HG03521 (cell line): Measurements from ENCODE around the gene GRB7.
"Not testable (repeated sequence)": the region's sequence is repeated elsewhere in the genome, so short reads cannot be mapped to it uniquely, and the experiment has no call there.

Source experiments
- ATAC-seq: cut with Tn5 transposase; IDR thresholded peaks from one replicate; pipeline ENCODE4 v1.9.1; 2021; ENCODE audit warnings: mild to moderate bottlenecking, moderate library complexity; ENCODE audit not compliant: unreplicated experiment

Gene GRB7

GRCh38 chr17:39737760-39738567 lies at the start of gene GRB7:
Gene GRB7 (plus strand): TSS chr17:39737938. CDS start chr17:39742302, 4,364 bp downstream.
- no peak for ATAC-seq

DNA sequence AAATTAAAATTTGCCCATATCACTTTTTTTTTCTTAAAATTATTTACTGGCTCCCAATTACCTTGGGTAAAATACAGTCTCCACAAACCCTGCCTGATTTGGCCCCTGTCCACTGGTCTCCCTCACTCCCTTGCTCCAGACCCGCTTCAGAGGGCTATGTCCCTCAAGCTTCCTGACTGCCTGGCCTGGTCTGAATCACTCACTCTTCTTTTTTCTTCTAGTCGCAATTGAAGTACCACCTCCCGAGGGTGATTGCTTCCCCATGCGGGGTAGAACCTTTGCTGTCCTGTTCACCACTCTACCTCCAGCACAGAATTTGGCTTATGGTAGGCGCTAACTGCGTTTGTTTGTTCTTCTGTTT lies 49.3 kb upstream of the GRB7 start:
- no peak for ATAC-seq

DNA sequence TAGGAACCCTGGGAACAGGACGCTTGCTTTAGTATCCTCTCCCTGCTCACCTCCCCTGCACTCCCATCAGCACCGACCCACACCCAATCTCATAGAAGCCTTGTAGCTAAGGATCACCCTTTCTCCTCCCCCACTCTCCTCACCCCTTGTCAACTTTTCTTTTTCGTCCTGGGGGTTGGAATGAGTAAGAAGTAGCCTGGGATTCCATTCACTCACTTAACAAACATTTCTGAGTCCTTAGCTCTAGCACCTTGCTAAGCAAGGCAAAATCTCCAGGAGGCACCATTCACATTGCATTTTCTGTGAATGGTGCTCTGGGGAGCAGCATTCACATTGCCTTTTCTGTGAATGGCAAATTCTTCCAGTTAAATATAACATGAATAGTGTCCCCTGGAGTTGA lies 48.8 kb upstream of the GRB7 start:
- ATAC-seq, result no peak

DNA sequence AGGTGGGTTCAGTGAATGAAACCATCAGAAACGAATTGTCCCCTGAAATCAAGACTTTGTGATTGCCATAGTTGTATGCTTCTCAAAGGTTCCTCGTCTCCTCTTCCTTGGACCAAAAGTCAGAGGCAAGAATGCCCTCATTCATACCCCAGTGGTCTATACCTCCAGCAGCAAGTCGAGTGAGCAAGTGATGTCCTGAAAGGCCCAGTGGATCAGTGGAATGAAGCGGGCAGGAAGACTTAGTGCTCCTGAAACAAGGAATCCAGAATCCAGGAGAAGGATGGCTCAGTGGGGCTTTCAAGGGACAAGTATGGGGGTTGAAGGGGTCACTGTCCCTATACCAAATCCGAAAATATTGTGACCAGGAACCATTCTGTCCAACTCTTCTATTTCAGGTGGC lies 43.1 kb upstream of the GRB7 start:
- ATAC-seq, result no peak

- no peak for ATAC-seq
Observed at GRCh38 chr17:39695089-39695474, 42.7 kb upstream of the GRB7 start.

DNA sequence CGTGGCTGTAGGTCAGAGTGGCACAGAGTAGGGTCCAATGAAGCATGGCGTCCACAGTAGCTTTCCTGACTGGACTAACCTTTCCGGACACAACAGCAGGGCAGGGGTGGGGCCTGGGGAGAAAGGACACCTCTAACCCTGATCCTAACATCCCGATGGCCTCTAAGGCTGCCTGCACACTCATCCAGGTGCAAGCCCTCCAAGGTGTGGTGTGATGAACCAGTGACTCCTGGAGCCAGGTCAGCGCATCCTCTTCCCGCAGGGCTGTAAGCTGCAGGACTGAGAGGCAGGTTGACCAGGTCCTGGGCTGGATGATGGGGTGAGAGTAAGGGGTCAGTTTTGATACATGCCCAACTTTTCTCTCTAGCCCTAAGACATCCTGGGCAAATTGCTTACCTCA lies 41.0 kb upstream of the GRB7 start:
- no peak for ATAC-seq

DNA sequence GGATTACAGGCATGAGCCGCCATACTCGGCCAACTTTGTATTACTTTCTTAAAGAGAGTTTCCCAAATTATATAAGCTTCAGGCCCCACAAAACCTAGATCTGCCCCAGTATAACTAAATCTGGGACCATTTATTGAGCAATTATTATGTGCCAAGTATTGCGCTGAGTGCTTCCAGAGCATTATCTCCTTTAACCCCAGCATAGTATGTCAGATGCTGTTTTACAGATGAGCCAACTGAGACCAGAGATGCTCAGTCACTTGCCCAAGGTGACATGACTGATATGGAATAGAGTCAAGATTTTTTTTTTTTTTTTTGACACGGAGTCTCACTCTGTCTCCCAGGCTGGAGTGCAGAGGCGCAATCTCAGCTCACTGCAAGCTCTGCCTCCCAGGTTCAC lies 39.8 kb upstream of the GRB7 start:
- no peak for ATAC-seq

- not testable (repeated sequence) for ATAC-seq
Observed at GRCh38 chr17:39699157-39699817, 38.5 kb upstream of the GRB7 start.

DNA sequence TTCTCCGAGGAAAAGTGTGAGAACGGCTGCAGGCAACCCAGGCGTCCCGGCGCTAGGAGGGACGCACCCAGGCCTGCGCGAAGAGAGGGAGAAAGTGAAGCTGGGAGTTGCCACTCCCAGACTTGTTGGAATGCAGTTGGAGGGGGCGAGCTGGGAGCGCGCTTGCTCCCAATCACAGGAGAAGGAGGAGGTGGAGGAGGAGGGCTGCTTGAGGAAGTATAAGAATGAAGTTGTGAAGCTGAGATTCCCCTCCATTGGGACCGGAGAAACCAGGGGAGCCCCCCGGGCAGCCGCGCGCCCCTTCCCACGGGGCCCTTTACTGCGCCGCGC lies 38.0 kb upstream of the GRB7 start, which contains the start of gene ERBB2:
ERBB2 (plus strand) TSS at position 247 of the 330 bp plus-strand sequence. CDS start 175 bp downstream, outside the sequence.
- ATAC-seq, result no peak

DNA sequence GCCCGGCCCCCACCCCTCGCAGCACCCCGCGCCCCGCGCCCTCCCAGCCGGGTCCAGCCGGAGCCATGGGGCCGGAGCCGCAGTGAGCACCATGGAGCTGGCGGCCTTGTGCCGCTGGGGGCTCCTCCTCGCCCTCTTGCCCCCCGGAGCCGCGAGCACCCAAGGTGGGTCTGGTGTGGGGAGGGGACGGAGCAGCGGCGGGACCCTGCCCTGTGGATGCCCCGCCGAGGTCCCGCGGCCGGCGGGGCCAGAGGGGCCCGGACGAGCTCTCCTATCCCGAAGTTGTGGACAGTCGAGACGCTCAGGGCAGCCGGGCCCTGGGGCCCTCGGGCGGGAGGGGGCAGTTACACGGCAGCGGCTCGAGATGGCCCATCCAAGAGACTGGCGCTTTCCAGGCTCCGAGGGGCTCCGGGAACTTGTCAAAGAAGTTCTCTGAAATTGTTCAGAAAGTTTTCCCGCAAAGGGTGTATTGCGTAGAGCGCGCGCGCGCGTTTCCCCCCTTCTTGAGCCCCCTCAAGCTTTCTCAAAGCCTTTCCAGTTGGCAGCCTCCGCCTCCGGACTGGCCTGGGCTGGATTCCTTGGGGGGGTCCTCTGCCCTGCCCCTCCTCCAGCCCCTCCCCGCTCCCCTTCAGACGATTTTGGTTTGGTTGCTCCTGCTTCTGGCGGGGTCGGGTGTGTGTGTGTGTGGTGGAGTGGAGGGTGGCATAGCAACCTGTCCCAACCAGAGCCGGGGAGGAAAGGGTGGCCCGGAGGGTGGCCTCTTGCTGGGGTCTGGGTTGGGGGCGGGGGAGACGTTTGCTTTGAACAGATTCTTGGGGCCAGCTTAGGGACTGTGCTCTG lies 37.4 kb upstream of the GRB7 start:
- no peak for ATAC-seq

DNA sequence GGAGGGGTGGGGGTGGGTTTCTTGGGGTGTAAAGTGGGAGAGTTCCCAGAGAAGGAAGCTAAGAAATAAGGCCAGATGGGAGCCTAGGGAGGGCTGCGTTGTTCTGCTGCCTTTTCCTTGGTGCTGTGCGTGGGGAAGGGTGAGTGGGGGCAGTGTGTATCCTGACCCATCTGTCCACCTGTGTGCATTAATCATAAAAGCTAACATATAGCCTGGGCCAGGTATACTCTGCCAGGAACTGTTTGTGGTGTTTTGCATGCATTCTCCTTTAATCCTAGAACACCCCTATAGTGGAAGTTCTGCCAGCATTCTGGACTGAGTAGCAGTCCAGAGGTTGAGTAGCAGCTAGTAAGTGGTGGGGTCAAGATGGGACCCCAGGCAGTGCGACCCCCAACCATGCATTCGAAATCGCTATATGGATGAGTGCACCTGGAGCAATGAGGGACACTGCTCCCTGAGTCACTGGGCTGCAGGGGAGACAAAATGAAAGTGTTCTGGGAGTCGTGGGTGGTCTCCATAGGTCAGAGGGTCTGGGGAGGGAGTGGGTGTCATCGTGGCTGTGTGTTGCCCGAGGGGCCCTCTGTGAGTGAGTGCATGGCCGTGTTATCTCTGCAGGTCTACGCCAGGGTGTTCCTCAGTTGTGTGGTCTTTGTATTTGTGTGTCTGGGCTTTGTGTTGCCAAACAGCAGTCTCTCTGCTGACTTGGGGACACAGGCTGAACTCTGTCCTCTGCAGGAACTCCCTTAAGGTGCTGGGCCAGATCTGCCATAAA lies 36.5 kb upstream of the GRB7 start:
- no peak for ATAC-seq

GRCh38 chr17:39701784-39702422 lies 35.8 kb upstream of the GRB7 start:
- no peak for ATAC-seq

DNA sequence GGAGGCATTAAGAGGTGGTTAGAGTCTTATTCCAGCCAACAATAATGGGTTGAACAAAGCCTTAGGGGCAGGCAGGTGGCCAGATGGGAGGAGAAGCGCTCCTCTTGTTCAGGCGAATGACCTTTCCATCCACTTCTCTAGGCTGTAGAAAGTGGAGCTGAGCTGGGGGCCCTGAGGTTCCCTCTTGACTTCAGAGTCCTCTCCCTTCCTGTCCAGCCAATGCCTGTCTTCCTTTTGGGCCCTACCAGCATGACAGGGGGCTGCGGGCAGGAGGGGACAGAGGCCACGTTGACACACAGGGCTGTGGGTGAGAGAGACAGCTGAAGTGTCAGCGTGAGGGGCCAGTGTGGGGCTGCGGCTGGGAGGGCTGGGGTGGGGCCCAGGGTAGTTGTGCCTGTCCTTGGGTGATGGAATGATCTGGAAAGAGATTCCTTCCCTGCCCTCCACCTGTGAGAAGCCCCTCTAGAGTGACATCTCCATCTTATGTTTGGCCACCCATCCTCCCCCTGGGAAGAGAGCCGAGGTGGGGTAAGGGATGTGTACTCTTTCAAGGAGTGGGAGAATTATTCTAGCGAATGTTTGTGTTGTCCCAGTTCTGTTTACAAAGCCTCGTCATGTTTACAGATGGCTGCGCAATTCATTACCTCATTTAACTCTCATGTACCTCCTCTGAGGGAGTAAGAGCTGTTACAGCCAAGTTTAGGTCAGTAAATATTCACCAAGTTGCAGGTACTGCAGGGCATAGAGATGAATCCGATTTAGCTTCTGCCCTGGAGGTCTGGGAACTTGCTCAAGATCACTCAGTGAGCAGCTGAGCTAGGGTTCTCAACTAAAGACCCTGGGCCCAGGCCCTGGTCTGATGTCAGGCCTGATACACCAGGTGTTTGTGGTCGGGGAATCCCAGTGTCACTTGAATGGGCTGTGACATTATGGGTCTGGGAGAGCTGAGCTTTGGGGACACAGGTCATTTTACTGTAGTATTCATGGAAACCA lies 34.5 kb upstream of the GRB7 start:
- no peak for ATAC-seq

DNA sequence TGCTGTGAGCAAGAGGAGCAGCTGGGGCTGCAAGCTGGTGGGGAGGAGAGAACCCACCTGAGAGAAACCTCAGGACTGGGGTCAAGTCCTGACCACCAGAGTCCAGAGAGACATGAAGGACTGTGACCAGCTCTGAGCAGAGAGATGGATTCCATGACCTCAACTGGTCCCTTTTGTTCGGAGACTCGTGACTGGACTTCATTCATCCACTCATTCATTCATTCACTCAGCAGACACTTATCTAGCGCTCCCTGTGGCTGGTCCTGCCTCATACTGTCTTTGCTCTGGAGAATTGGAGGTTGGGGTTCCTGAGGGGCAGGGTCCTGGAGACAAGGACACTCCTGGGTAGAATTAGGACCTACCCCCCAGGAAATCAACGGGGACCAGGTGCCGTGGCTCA lies 33.8 kb upstream of the GRB7 start:
- no peak for ATAC-seq

DNA sequence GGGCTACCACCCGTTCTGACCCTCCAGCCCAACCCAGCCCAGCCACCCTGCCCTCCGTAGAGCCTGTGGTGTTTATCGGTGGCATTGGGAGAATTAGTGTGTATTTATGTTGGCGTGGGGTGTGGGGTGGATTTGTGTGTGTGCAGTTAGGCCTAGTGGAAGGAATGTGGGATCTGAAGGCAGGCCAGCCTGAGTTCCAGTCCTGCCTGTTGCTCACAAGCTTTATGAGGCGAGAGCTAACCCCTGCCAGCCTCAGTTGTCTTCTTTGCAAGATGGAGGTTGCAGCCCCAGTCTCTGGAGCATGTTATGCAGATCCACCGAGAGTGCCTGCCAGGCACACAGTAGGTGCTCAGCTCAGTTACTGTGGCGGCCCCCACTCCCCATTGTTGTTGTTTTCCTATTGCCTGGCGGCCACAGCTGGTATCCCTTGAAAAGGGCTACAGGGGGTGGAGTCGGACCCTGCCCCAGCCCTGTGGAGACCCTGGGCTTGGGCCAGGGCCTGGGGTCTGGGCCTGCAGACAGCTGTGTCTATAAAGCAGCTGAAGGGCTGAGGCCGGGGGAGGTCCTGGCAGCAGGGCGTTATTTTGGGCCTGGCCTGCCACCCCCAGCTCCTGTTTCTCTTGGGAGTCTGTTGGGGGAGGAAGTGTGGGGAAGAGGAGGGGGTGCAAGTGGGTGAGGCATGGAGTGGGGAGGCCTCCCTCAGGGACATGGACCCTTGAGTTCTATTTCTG lies 32.8 kb upstream of the GRB7 start:
- no peak for ATAC-seq

DNA sequence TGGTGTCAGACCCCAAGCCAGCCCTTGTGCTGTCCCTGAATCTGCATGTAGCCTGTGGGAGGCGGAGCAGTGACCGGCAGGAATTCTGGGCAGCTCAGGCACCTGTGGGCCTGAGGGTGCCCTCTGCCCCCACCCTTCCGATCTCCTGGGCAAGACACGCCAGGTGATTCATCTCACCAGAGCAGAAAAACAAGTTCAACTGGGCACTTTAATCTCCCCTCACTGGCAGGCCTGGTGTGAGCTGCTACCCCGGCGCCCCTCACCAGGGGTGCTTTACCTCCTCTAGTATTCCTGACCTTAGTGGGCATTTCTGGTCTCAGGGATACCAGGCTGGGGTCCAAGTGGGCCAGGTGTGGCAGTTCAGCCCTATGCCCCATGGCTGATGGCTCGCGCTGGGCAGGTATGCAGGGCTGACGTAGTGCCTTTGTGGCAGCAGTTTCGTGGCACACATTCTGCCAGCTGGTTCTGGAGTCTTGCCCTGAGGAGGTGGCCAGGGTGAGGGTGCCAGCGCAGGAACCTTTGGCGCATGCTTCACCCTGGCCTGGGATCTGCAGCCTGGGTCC lies 31.9 kb upstream of the GRB7 start:
- no peak for ATAC-seq

DNA sequence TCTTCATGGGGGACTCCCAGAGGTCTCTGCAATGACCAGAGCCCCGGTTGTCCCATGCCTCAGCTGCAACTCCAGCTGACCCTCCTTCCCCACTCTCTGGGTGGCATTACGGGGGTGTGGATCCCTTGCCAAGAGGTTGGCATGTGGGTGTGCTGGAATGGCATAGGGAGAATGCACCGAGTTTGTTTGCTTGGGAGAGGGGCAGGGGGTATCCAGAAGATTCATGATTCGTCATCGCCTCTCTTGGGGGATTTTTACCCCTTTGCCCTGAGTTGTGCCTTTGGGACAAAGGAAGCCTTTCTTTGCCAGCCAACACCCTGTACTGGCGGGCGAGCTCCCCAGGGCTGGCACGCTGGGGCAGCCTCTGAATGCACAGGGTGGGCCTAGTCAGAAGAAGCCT lies 31.4 kb upstream of the GRB7 start:
- no peak for ATAC-seq

- no peak for ATAC-seq
Observed at GRCh38 chr17:39706921-39707337, 30.8 kb upstream of the GRB7 start.
